OCI-LY1 (cell line): ENCODE measurements around the gene DTX1.
"Not testable (repeated sequence)": the region's sequence is repeated elsewhere in the genome, so short reads cannot be mapped to it uniquely, and the experiment has no call there.

Experiments used
- H2AFZ ChIP-seq: fragments of 200-600 bp; sonication (generic), shearing (Covaris generic); 2 replicates; pipeline ENCODE4 v1.6.0; 2014; ENCODE audit warnings: antibody characterized with exemption, mild to moderate bottlenecking, low read length
- H3F3A ChIP-seq: fragments of 200-600 bp; sonication (generic), shearing (Covaris generic); 2 replicates; pipeline ENCODE4 v1.6.0; 2014; ENCODE audit warnings: mild to moderate bottlenecking, antibody characterized with exemption, low read length, moderate library complexity; ENCODE audit not compliant: insufficient read depth
- H3K27ac ChIP-seq: fragments of 200-600 bp; sonication (generic); 2 replicates; pipeline ENCODE4 v1.5.1; 2014; ENCODE audit warnings: low read length, mixed run types, mild to moderate bottlenecking, low read depth; ENCODE audit not compliant: poor library complexity, severe bottlenecking
- H3K27me3 ChIP-seq: fragments of 200-600 bp; sonication (generic); 2 replicates; pipeline ENCODE4 v1.6.0; 2014; ENCODE audit warnings: antibody characterized with exemption, mild to moderate bottlenecking, low read length, moderate library complexity; ENCODE audit not compliant: insufficient read depth
- H3K36me3 ChIP-seq: fragments of 200-600 bp; sonication (generic); 2 replicates; pipeline ENCODE4 v1.6.1; 2014; ENCODE audit warnings: mild to moderate bottlenecking, antibody characterized with exemption, low read length, moderate library complexity, mixed read lengths; ENCODE audit not compliant: insufficient read depth
- H3K4me1 ChIP-seq: fragments of 200-600 bp; sonication (generic); 2 replicates; pipeline ENCODE4 v1.5.1; 2014; ENCODE audit warnings: mild to moderate bottlenecking, low read length, moderate library complexity; ENCODE audit not compliant: insufficient read depth, severe bottlenecking
- H3K4me2 ChIP-seq: fragments of 200-600 bp; sonication (generic), shearing (Covaris generic); 2 replicates; pipeline ENCODE4 v1.6.1; 2014; ENCODE audit warnings: low read length
- H3K4me3 ChIP-seq: fragments of 200-600 bp; sonication (generic); 2 replicates; pipeline ENCODE4 v1.5.1; 2014; ENCODE audit warnings: low read length, low read depth, mild to moderate bottlenecking, mixed read lengths; ENCODE audit not compliant: poor library complexity, severe bottlenecking
- H3K79me2 ChIP-seq: fragments of 200-600 bp; shearing (Covaris generic); 2 replicates; pipeline ENCODE4 v1.6.1; 2016; ENCODE audit warnings: mixed run types, low read length, mixed read lengths; ENCODE audit not compliant: insufficient read depth
- H3K9ac ChIP-seq: fragments of 200-600 bp; sonication (generic), shearing (Covaris generic); 2 replicates; pipeline ENCODE4 v1.6.1; 2014; ENCODE audit warnings: mild to moderate bottlenecking, low read length, mixed read lengths
- H3K9me2 ChIP-seq: fragments of 200-600 bp; sonication (generic), shearing (Covaris generic); 2 replicates; pipeline ENCODE4 v1.6.1; 2014; ENCODE audit warnings: low read depth, mild to moderate bottlenecking, low read length, mixed read lengths
- H3K9me3 ChIP-seq: fragments of 200-600 bp; shearing (Covaris generic); 2 replicates; pipeline ENCODE4 v1.6.1; 2014; ENCODE audit warnings: low read length, mixed read lengths
- H4K20me1 ChIP-seq: fragments of 200-600 bp; sonication (generic), shearing (Covaris generic); 2 replicates; pipeline ENCODE4 v1.6.0; 2016; ENCODE audit warnings: mild to moderate bottlenecking, low read length; ENCODE audit not compliant: insufficient read depth
- CTCF ChIP-seq: fragments of 200-600 bp; sonication (generic), shearing (Covaris generic); IDR thresholded peaks from 2 replicates; pipeline ENCODE4 v1.5.1; 2017; ENCODE audit warnings: mild to moderate bottlenecking, antibody characterized with exemption, low read length, moderate library complexity, mixed read lengths
- EZH2 ChIP-seq: fragments of 200-600 bp; sonication (generic), shearing (Covaris generic); IDR thresholded peaks from 2 replicates; pipeline ENCODE4 v1.8.0; 2017; ENCODE audit warnings: borderline replicate concordance, mixed run types, mild to moderate bottlenecking, antibody characterized with exemption, low read length, moderate library complexity, mixed read lengths

DTX1 gene

DNA sequence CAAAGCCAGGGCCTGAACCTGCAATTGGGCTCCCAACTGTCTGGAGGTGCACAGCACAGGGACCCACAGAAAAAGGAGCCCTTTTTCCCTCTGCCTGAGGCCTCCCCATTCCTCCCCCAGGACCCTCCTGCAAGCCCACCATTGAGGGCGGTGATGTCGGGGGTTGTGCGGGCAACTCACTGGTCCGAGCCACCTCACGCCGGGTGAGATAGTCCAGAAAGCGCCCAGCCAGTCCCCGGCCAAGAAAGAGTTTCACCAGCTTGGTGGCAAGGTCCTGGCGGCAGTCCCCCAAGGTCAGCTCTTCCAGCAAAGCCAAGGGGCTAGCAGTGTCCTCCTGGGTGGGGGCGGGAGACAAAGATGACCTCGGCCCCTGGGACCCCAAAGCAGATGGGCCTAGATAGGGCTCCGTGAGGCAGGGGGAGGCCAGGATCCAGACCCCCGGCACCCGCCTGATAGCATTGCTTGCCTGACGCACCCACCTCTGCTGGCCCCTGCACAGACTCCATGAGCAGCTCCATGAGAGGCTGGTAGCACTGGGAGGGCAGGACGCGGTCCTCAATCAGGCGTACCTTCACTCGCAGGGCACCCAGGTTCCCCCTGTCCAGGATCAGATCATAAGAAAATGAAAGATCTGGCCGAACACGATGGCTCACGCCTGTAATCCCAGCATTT is 59.1 kb downstream of the DTX1 start:
- Histone ChIP-seq H3K9me3 (no peaks in the 10 kb centered on the region), H3K79me2 (no peaks in the 10 kb centered on the region), H3K4me3 (no peak overlapping the region), H3K4me2 (no peak overlapping the region), H3K27me3 (no peaks in the 10 kb centered on the region), H3K36me3 (peaks cover 89% of the 10 kb centered on the region), H3K9ac (no peak overlapping the region), H3K27ac (peak overlapping the region; percentile 76), H3K4me1 (peaks cover 17% of the 10 kb centered on the region), H4K20me1 (no peaks in the 10 kb centered on the region), H2AFZ (no peak overlapping the region), H3F3A (no peaks in the 10 kb centered on the region), H3K9me2 (no peaks in the 10 kb centered on the region)
- TF ChIP-seq EZH2 (no peak), CTCF (no peak)

- TF ChIP-seq CTCF, result no peak
- TF ChIP-seq EZH2, result no peak
- Histone ChIP-seq H3F3A (no peaks in the 10 kb centered on the region), H3K79me2 (no peaks in the 10 kb centered on the region), H3K9me3 (no peaks in the 10 kb centered on the region), H4K20me1 (no peaks in the 10 kb centered on the region), H3K27me3 (no peaks in the 10 kb centered on the region), H3K4me1 (peaks cover 30% of the 10 kb centered on the region), H2AFZ (no peak overlapping the region), H3K4me3 (no peak overlapping the region), H3K36me3 (peaks cover 85% of the 10 kb centered on the region), H3K9me2 (no peaks in the 10 kb centered on the region), H3K4me2 (no peak overlapping the region), H3K27ac (peak overlapping the region; percentile 76), H3K9ac (no peak overlapping the region; the same call in 1 of the 2 replicates)
These were observed 60.3 kb downstream of the DTX1 start for GRCh38 chr12:113116875-113117274.

DNA sequence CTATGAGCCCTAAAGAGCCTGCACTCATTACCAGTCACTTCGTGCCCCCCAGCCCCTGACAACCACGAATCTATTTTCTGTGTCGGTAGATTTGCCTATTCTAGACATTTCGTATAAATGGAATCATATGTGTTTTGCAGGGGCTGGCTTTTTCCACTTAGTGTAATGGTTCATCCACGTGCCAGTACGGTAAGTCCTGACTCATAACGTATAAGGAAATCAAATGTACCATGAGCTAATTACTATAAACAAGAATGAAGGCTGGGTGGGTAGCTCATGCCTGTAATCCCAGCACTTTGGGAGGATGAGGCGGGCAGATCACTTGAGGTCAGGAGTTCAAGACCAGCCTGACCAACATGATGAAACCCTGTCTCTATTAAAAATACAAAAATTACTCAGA is 61.2 kb downstream of the DTX1 start:
- H3K9me3 ChIP-seq, H2AFZ ChIP-seq, H3K4me3 ChIP-seq, H3F3A ChIP-seq, H4K20me1 ChIP-seq, H3K4me2 ChIP-seq, H3K9ac ChIP-seq, H3K79me2 ChIP-seq, H3K27me3 ChIP-seq, H3K9me2 ChIP-seq: not testable (repeated sequence)
- peaks cover 35% of the 10 kb centered on the region for H3K4me1 ChIP-seq
- H3K36me3 ChIP-seq, result peaks cover 85% of the 10 kb centered on the region
- H3K27ac ChIP-seq, result peak overlapping the region; percentile 76

- Histone ChIP-seq H2AFZ (no peak overlapping the region), H3K27ac (peak overlapping the region; percentile 76), H3K4me3 (no peak overlapping the region), H3K9me2 (no peaks in the 10 kb centered on the region), H4K20me1 (no peaks in the 10 kb centered on the region), H3K9me3 (peaks cover 4% of the 10 kb centered on the region), H3K4me2 (no peak overlapping the region), H3K4me1 (peaks cover 35% of the 10 kb centered on the region), H3K79me2 (no peaks in the 10 kb centered on the region), H3F3A (no peaks in the 10 kb centered on the region), H3K36me3 (peaks cover 87% of the 10 kb centered on the region), H3K9ac (no peak overlapping the region), H3K27me3 (no peaks in the 10 kb centered on the region)
- no peak for TF ChIP-seq CTCF
- TF ChIP-seq EZH2, result no peak
These were observed 61.6 kb downstream of the DTX1 start for GRCh38 chr12:113118142-113118541.
